Stimulated activated CD8-positive, alpha-beta memory T cell treated with anti-CD3 and anti-CD28 coated beads, Interleukin-15, amount 100 ng/mL, for 4 hours (primary cell): ENCODE measurements around the gene COPZ1.

ENCODE experiments used
- DNase-seq, 2 donors: peaks; one replicate each; pipeline ENCODE4 v3.0.0-alpha.2; 2020; ENCODE audit warnings: low read depth in 2 of 2

The COPZ1 gene

GRCh38 chr12:54377007-54377406 lies 52.1 kb downstream of the COPZ1 start:
- DNase-seq: no peak

DNA sequence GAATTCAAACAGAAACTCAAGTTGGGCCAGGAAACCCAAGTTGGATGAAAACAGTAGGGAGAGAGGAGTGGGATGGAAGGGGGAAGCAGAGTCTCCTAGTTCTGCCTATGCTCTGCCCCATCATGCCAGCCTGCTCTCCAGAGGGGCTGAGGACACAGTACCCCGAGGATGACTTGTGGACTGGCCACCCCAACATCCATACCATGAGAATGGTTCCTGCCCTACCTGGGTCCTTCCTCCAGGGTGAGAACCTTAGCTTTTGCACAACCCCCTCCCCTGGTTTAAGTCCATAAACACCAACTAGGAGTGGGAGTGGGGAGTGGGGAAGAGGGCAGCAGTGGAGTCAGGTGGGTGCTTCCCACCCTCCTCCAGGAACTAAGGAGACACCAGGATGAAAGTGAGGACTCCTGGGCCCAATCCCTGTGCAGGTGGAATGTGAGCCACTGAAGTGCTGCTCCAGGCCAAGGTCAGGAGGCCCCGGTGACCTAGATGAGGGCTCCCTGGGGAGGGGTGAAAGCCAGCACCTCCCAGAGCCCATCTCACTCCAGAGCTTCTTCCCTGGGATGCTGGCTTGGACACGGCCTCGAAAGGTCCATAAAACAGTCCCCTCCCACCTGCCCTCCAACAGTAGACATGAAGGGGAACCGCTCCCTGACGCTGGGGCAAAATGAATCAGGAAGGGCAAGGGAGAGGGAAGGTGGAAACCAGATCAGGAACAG lies 53.0 kb downstream of the COPZ1 start:
- DNase-seq: no peak

- DNase-seq: no peak
Measured at GRCh38 chr12:54378796-54379397, 54.0 kb downstream of the COPZ1 start.

DNA sequence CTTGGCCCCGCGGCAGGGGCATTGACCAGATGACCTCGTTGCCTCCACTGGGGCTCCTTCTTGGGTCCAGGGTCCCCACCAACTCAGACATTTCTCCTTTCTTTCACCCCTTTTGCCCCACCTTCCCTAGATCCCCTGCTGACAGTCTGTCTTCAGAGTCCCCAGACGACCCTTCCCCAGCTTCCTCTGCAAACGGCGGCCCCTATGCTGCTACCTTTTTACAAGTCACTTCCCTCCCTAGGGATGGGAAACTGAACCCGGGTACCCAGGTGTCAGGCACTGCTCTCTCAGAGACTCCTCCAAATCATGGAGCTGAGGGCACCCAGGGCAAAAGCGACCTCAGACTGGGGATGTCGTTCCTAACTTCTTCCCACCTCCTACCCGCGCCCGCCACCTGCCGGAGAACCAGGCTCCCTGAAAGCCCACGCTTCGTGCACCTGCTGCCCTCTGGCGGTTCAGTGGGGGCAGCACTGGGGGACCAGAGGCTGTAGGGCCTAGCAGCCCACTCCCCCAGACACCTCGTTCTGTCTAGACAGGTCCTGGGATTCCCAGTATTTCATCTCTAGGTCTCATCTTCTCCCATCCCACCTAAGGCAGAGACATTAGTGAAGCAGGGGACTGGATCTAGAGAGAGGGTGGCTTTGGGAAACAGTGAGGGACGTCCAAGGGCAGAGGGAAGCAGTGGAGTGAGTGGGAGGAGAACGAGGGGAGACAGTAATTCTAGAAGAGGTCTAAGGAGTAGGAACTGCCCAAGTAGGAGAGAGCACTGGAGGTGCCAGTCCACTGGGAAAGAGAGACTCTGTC lies 54.7 kb downstream of the COPZ1 start:
- peak; percentile 72 to 75 for DNase-seq

GRCh38 chr12:54381136-54381535 lies 56.2 kb downstream of the COPZ1 start:
- DNase-seq: no peak

- no peak for DNase-seq
Measured at GRCh38 chr12:54383041-54383609, 58.2 kb downstream of the COPZ1 start.

- DNase-seq: no peak
Measured at GRCh38 chr12:54384591-54385041, 59.7 kb downstream of the COPZ1 start, which contains the start of gene ZNF385A. Gene ZNF385A (minus strand): TSS chr12:54384733. CDS start chr12:54384514, 219 bp downstream.

DNA sequence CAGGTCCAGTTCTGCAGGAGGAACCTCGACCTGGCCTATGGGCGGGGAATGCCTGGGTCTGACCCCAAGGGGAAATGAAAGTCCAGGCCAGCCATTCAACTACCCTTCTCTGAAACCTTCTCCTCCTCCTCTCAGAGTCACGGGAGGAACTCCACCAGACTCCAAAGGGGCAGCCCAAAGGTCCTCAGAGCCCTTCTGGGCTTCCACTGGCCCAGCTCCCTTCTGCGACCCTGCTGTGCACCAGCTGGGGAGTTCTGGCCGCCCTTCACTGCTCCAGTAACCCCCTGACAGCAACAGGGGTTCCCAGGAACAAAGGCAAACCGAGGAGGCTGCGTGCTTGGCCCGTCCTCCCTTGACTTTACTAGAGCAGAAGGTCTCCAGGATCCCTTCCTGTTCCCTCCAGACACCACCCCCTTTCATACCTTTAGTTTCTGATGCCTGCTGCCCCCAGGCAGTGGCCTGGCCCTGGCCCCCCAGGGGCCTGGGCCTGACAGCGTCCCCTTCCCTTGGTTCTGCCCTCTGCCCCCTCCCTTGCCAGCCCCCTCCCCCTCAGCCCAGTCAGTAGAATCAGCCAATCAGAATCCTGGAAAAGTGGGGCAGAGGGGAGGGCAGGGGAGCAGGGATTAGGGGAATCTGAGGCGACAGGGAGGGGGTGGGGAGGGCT lies 60.5 kb downstream of the COPZ1 start:
- DNase-seq: no peak

- no peak for DNase-seq
Measured at GRCh38 chr12:54386403-54387113, 61.6 kb downstream of the COPZ1 start.

DNA sequence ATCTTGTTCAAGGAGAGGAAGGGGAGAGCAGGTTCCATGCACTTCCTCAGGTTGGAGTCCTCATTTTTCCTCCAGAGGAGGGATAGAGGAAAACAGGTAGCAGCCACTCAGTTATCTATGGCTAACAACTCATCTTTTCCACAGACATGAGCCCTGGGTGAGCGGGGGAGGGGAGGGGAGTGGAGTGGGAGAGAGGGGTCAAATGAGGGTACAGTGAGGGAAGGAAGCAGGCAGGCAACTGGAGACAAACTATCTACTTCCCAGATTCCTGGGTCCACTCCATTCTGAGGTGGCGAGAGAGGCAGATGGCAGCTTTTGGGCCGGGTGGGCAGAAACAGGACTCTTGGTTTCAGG lies 62.2 kb downstream of the COPZ1 start:
- DNase-seq: no peak

- DNase-seq: no peak
Measured at GRCh38 chr12:54388237-54389133, 63.6 kb downstream of the COPZ1 start.

DNA sequence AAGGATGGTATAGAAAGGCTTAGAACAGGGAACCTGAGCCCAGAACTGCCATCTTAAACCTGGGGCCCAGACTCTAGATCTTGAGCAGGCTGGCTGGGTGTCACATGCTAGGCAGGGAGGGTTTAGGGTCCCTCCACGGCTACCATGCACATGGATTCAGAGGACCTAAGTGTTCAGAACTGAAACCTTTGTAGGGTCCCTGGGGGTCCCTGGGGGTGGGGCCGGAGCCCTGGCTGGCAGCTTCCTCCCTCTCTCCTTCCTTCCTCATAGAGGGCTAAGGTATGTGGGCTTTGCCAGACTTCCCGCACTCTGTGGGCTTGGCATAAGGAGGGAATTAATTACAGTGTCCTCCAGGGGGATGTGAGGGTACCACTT lies 64.2 kb downstream of the COPZ1 start:
- DNase-seq: no peak

GRCh38 chr12:54389607-54390175 lies 64.8 kb downstream of the COPZ1 start:
- no peak for DNase-seq

- no peak for DNase-seq
Measured at GRCh38 chr12:54390176-54390667, 65.3 kb downstream of the COPZ1 start.

DNA sequence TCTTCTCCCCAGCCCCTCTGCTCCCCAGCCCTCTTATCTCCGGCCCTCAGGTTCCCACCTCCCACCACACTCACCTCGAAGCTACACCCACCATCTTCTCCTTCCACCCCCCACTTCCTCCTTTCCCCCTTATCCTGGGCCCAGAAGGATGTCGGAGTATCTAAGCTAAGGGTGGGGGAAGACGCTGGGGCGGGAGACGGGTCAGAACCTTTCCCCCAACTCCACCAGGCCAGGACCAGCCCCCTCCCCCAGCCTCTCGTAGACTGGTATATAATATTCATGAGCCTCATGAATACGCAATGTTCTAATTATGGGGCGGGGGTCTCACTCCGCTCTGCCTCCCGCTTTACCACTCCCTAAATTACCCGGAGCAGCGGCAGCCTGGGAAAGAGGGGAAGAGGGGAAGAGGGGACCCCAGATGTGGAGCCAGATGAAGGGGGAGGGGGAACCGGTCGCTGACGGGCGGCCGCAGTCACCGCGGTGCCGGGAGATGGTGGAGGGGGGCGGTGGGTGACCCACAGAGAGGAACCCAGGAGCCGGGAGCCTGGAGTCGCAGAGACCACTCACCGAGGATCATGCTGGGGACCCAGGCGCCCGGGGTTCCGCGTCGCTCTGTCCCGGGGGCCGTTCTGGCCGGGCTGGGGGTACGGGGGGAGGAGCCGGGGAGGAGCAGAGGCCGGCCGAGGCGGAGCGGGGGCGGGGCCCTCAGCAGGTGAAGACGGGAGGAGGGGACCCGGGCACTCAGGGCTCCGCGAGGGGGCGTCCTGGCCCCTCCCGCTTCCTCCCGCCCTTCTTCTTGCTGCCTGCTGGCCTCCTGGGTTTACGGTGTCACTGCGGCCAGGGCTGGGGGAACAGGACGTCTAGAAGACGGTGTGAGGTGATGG lies 66.0 kb downstream of the COPZ1 start:
- DNase-seq: peak; percentile 38 to 62

- DNase-seq: no peak
Measured at GRCh38 chr12:54392485-54393206, 67.7 kb downstream of the COPZ1 start.

DNA sequence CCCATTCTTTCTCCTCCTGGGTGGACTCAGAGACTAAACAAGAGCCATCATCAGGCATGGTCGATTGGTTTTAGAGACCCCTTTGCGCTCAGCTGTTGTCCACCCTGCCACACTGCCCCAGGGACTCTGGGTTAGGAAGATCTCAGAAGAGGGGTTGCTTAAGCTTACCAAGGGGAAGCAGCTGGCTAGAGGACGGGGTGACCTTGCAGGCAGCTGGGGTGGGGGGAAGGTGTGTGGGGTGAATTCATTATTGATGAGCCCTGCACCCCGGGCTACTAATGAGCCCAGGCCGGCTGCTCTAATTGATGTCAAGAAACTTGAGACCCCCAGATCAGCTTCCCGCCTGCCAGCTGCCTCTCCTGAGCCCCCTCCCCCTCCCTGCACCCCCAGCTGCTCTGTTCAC lies 68.3 kb downstream of the COPZ1 start:
- DNase-seq: no peak

DNA sequence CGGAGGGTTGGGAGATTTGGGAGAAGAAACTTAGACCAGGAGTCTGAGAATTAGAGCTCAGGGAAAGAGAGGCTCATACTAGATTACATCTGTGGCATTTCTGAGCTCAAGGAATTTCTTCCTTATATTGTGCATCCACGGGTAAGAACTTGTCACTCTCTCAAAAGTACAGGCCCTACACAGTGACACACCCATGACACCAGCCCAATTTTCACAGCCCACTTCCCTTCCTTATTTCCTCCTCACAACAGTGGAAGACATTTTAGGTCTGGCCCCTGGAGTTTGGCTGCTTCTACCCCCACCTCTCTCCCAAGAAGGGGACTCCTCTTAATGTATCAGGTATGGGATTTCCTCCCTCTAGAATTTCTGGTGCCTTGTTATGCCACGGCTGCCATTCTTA lies 68.8 kb downstream of the COPZ1 start:
- no peak for DNase-seq
